Measurements from ENCODE around the gene CDC42BPA. TPM values are rescaled to one million over a fixed set of nuclear protein-coding genes. Genes with fewer than 3 reads are reported as not detected.
A peak's percentile ranks its signal among the peaks of the same experiment; 100 is the strongest.

CDC42BPA gene
- polyA plus RNA-seq, 3 donors, result 0.20 to 0.45 (median 0.39) TPM

DNA sequence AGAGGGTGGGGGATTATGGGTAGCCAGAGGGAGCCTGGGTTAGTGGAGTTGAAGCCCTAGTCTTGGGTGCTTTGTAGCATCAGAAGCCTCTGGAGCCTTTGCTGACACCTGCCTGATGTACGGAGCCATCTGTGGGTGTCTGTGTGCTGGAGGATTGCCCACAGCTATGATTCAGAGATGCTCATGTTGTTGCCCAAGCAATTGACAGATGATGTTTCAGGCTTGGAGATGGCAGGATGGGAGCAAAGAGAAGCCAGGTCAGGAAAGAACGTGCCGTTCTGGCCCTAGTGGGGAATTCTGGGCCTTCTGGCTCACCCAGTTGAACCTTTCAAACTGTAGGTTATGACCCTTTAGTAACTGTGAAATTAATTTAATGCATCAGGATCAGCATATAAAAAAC is 350.6 kb downstream of the CDC42BPA start:
- Histone ChIP-seq H3K9me3 (replicated peaks in 1 of 2; ENCODE audit: control insufficient read depth in 1 of 2, insufficient read depth in 1 of 2, low read length in 2 of 2) (peaks cover 4% of the 10 kb centered on the region in 2 donors), H3K4me3 (replicated peaks in 1 of 3; ENCODE audit: low read depth in 2 of 3, low read length in 3 of 3) (no peak overlapping the region), H3K36me3 (replicated peaks in 1 of 2; ENCODE audit: control insufficient read depth in 1 of 2, insufficient read depth in 2 of 2, low read length in 2 of 2) (peaks cover 29 to 72% of the 10 kb centered on the region in 2 donors), H3K27me3 (ENCODE audit: control insufficient read depth in 2 of 2, insufficient read depth in 2 of 2, low read length in 2 of 2) (no peaks in the 10 kb centered on the region), H3K27ac (ENCODE audit: low read depth in 1 of 2, low read length in 2 of 2) (no peak overlapping the region), H2AFZ (ENCODE audit: insufficient read depth, low read depth, low read length, poor library complexity, severe bottlenecking) (no peak overlapping the region), H3K4me2 (replicated peaks; ENCODE audit: extremely low read depth, low read length, poor library complexity, severe bottlenecking) (no peak overlapping the region), H3K4me1 (ENCODE audit: control insufficient read depth in 1 of 2, insufficient read depth in 2 of 2, low read length in 2 of 2) (peaks cover 17 to 18% of the 10 kb centered on the region in 2 donors), H4K20me1 (ENCODE audit: insufficient read depth, low read length) (peaks cover 51% of the 10 kb centered on the region), H3K9ac (ENCODE audit: insufficient read depth, low read length, poor library complexity, severe bottlenecking) (no peak overlapping the region), H3K79me2 (ENCODE audit: insufficient read depth, low read length) (peaks cover 16% of the 10 kb centered on the region)
- H3K27me3 Mint-ChIP-seq (ENCODE audit: low read depth in 3 of 3), result peaks cover 0 to 2% (median 0%) of the 10 kb centered on the region in 3 donors
- intact Hi-C loops (cut with micrococcal nuclease), result no loop called here
- H3K4me3 Mint-ChIP-seq, result no peak overlapping the region
- no peak for DNase-seq
- 100% methylated on average over 1 of the region's 3 CpGs for WGBS (ENCODE audit: insufficient coverage)
- TF ChIP-seq CTCF (IDR thresholded peaks at IDR 0.05), result no peak
- peaks cover 50 to 66% of the 10 kb centered on the region in 2 donors for H3K36me3 Mint-ChIP-seq
- H3K4me1 Mint-ChIP-seq, result peaks cover 24% of the 10 kb centered on the region
- peak overlapping the region in 2 of 7 donors; percentile 21 to 35 for H3K27ac Mint-ChIP-seq
- peaks cover 4 to 9% (median 6%) of the 10 kb centered on the region in 7 donors for H3K9me3 Mint-ChIP-seq

- no peak for DNase-seq
- peak overlapping the region in 1 of 2 donors; percentile 21 for H3K27ac ChIP-seq (ENCODE audit: low read depth in 1 of 2, low read length in 2 of 2)
- Mint-ChIP-seq H3K27ac (no peak overlapping the region), H3K27me3 (ENCODE audit: low read depth in 3 of 3) (peaks cover 0 to 2% (median 0%) of the 10 kb centered on the region in 3 donors), H3K9me3 (peaks cover 2 to 8% (median 4%) of the 10 kb centered on the region in 7 donors), H3K36me3 (peaks cover 44 to 65% of the 10 kb centered on the region in 2 donors), H3K4me1 (peaks cover 20% of the 10 kb centered on the region), H3K4me3 (no peak overlapping the region)
- peaks cover 17 to 18% of the 10 kb centered on the region in 2 donors for H3K4me1 ChIP-seq (ENCODE audit: control insufficient read depth in 1 of 2, insufficient read depth in 2 of 2, low read length in 2 of 2)
- no peak for TF ChIP-seq CTCF (IDR thresholded peaks at IDR 0.05)
- H3K79me2 ChIP-seq (ENCODE audit: insufficient read depth, low read length), result peaks cover 19% of the 10 kb centered on the region
- no peak overlapping the region for H2AFZ ChIP-seq (ENCODE audit: insufficient read depth, low read depth, low read length, poor library complexity, severe bottlenecking)
- H3K27me3 ChIP-seq (ENCODE audit: control insufficient read depth in 2 of 2, insufficient read depth in 2 of 2, low read length in 2 of 2), result no peaks in the 10 kb centered on the region
- no peak overlapping the region for H3K4me2 ChIP-seq (replicated peaks; ENCODE audit: extremely low read depth, low read length, poor library complexity, severe bottlenecking)
- H3K9ac ChIP-seq (ENCODE audit: insufficient read depth, low read length, poor library complexity, severe bottlenecking), result no peak overlapping the region
- WGBS (ENCODE audit: insufficient coverage), result no CpG with 5 or more reads among the region's 4 CpGs
- peaks cover 59% of the 10 kb centered on the region for H4K20me1 ChIP-seq (ENCODE audit: insufficient read depth, low read length)
- H3K4me3 ChIP-seq (replicated peaks in 1 of 3; ENCODE audit: low read depth in 2 of 3, low read length in 3 of 3), result no peak overlapping the region
- peaks cover 2 to 4% of the 10 kb centered on the region in 2 donors for H3K9me3 ChIP-seq (replicated peaks in 1 of 2; ENCODE audit: control insufficient read depth in 1 of 2, insufficient read depth in 1 of 2, low read length in 2 of 2)
- H3K36me3 ChIP-seq (replicated peaks in 1 of 2; ENCODE audit: control insufficient read depth in 1 of 2, insufficient read depth in 2 of 2, low read length in 2 of 2), result peaks cover 30 to 67% of the 10 kb centered on the region in 2 donors
- intact Hi-C loops (cut with micrococcal nuclease), result no loop called here
Measured at GRCh38 chr1:226966683-226967082, 351.6 kb downstream of the CDC42BPA start.
